Progenitor cell of endocrine pancreas (in vitro differentiated cells): ENCODE measurements around the gene NKX1-2. TPM values are rescaled to one million over a fixed set of nuclear protein-coding genes. Genes with fewer than 3 reads are reported as not detected.

Experiments used
- DNase-seq: peaks from one replicate; pipeline ENCODE4 v3.0.0; 2021; ENCODE audit warnings: low spot score; ENCODE audit not compliant: unreplicated experiment
- H3K27ac Mint-ChIP-seq: 2 replicates; pipeline ENCODE4 v1.8.0; 2021; ENCODE audit warnings: mild to moderate bottlenecking, moderate library complexity, mixed read lengths
- H3K27me3 Mint-ChIP-seq: 2 replicates; pipeline ENCODE4 v1.8.0; 2021; ENCODE audit warnings: mixed read lengths
- H3K36me3 Mint-ChIP-seq: 2 replicates; pipeline ENCODE4 v1.8.0; 2022; ENCODE audit warnings: mixed read lengths; ENCODE audit not compliant: insufficient read depth
- H3K4me1 Mint-ChIP-seq: 2 replicates; pipeline ENCODE4 v1.8.0; 2021; ENCODE audit warnings: low read depth, mixed read lengths
- H3K4me3 Mint-ChIP-seq: 2 replicates; pipeline ENCODE4 v1.8.0; 2021; ENCODE audit warnings: low read depth, mild to moderate bottlenecking, moderate library complexity, mixed read lengths
- H3K9me3 Mint-ChIP-seq: 2 replicates; pipeline ENCODE4 v1.8.0; 2021; ENCODE audit warnings: low read depth, mixed read lengths
- CTCF ChIP-seq: fragments of 200-600 bp; sonication (generic); IDR thresholded peaks from one replicate; pipeline ENCODE4 v1.5.0; 2021; ENCODE audit warnings: antibody characterized with exemption, mild to moderate bottlenecking; ENCODE audit not compliant: unreplicated experiment
- total RNA-seq: library from RNA; stranded (reverse); gene quantifications from 2 replicates; pipeline ENCODE4 v1.2.1, GENCODE V29; 2021

The NKX1-2 gene
- total RNA-seq, 1 donor from 2014 or later: not detected

- Mint-ChIP-seq H3K9me3 (no peaks in the 10 kb centered on the region), H3K36me3 (peaks cover 7% of the 10 kb centered on the region), H3K27ac (no peak overlapping the region), H3K27me3 (peaks cover 3% of the 10 kb centered on the region), H3K4me1 (no peaks in the 10 kb centered on the region), H3K4me3 (no peak overlapping the region)
- DNase-seq: no peak
- TF ChIP-seq CTCF: no peak
Observed at GRCh38 chr10:124482236-124482800, 32.5 kb upstream of the NKX1-2 start.

- H3K9me3 Mint-ChIP-seq: no peaks in the 10 kb centered on the region
- peaks cover 3% of the 10 kb centered on the region for H3K27me3 Mint-ChIP-seq
- no peak for TF ChIP-seq CTCF
- no peak overlapping the region for H3K4me3 Mint-ChIP-seq
- no peaks in the 10 kb centered on the region for H3K4me1 Mint-ChIP-seq
- DNase-seq: no peak
- peaks cover 6% of the 10 kb centered on the region for H3K36me3 Mint-ChIP-seq
- H3K27ac Mint-ChIP-seq: no peak overlapping the region
Observed at GRCh38 chr10:124481717-124482116, 31.9 kb upstream of the NKX1-2 start.

GRCh38 chr10:124480860-124481259, 31.0 kb upstream of the NKX1-2 start:
- no peak for DNase-seq
- no peak for TF ChIP-seq CTCF
- Mint-ChIP-seq H3K4me3 (no peak overlapping the region), H3K9me3 (no peaks in the 10 kb centered on the region), H3K27ac (no peak overlapping the region), H3K36me3 (peaks cover 2% of the 10 kb centered on the region), H3K4me1 (peaks cover under 1% of the 10 kb centered on the region), H3K27me3 (peaks cover 3% of the 10 kb centered on the region)

- no peak overlapping the region for H3K4me3 Mint-ChIP-seq
- DNase-seq: no peak
- peaks cover 3% of the 10 kb centered on the region for H3K27me3 Mint-ChIP-seq
- H3K27ac Mint-ChIP-seq: no peak overlapping the region
- no peaks in the 10 kb centered on the region for H3K36me3 Mint-ChIP-seq
- H3K9me3 Mint-ChIP-seq: no peaks in the 10 kb centered on the region
- H3K4me1 Mint-ChIP-seq: peaks cover 1% of the 10 kb centered on the region
- no peak for TF ChIP-seq CTCF
Observed at GRCh38 chr10:124478515-124478914, 28.7 kb upstream of the NKX1-2 start.

- no peak overlapping the region for H3K4me3 Mint-ChIP-seq
- H3K36me3 Mint-ChIP-seq: no peaks in the 10 kb centered on the region
- no peak for DNase-seq
- peaks cover 3% of the 10 kb centered on the region for H3K27me3 Mint-ChIP-seq
- TF ChIP-seq CTCF: no peak
- peaks cover 1% of the 10 kb centered on the region for H3K4me1 Mint-ChIP-seq
- H3K9me3 Mint-ChIP-seq: no peaks in the 10 kb centered on the region
- no peak overlapping the region for H3K27ac Mint-ChIP-seq
Observed at GRCh38 chr10:124477614-124478363, 28.0 kb upstream of the NKX1-2 start.
